ENCODE measurements around the gene DNMT3L.
"Not testable (repeated sequence)": the region's sequence is repeated elsewhere in the genome, so short reads cannot be mapped to it uniquely, and the experiment has no call there.

GRCh38 chr21:44229561-44229960, 32.1 kb downstream of the DNMT3L start:
- not testable (repeated sequence) for TF ChIP-seq CTCF (IDR thresholded peaks at IDR 0.05; ENCODE audit: poor library complexity); EZH2 (IDR thresholded peaks at IDR 0.05; ENCODE audit: borderline replicate concordance); EZH2phosphoT487 (IDR thresholded peaks at IDR 0.05; ENCODE audit: low read depth, severe bottlenecking, unreplicated experiment)
